Ammon's horn (tissue), 1 donor: Measurements from ENCODE around the gene CNTLN.
"Not testable (repeated sequence)": the region's sequence is repeated elsewhere in the genome, so short reads cannot be mapped to it uniquely, and the experiment has no call there.

ENCODE experiments used
- DNase-seq: peaks from one replicate; pipeline ENCODE4 v3.0.0-alpha.2; 2016; ENCODE audit warnings: low spot score

Gene CNTLN

DNA sequence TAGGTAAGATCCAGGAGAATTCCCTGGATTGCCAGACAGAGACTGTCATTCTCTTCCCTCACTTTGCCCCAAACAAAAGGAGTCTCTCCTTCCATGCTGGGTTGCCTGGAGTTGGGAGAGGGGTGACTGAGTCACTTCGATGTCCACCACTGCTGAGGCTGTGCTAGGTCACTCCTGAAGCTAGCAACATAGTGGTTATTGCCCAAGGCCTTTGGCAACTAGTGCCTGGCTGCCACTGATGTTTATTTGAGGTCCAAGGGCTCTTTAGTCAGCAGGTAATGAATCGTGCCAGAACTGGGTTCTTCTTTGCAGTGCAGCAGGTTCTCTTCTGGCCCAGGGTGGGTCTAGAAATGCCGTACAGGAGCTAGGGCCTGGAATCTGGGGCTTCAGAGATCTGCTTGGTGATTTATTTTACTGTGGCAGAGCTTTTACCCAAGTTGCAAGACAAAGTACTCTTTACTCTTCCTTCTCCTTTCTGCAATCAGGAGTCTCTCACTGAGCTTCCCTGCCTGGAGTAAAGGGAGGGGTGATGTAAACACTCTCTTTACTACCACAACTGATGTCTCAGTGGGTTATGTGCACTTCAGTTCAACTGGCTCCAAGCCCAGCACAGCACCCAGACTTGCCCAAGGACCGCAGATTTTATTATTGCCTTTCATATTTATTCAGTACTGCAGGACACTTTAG, 288.3 kb downstream of the CNTLN start:
- no peak for DNase-seq

GRCh38 chr9:17423681-17424011, 288.8 kb downstream of the CNTLN start:
- no peak for DNase-seq

- no peak for DNase-seq
These were observed 290.5 kb downstream of the CNTLN start for GRCh38 chr9:17425384-17425783.

DNA sequence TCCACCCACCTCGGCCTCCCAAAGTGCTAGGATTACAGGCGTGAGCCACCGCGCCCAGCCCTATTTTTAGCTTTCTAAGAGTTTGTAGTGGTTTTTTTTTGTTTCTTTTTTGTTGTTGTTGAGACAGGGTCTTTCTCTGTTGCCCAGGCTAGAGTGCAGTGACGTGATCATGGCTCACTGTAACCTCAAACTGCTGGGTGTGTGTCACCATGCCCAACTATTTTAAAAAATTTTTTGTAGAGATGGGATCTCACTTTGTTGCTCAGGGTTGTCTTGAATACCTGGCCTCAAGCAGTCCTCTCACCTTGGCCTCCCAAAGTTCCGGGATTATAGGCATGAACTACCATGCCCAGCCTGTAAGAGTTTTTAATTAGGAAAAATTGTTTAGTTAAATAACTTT, 298.7 kb downstream of the CNTLN start:
- DNase-seq: no peak

GRCh38 chr9:17436854-17437253, 302.0 kb downstream of the CNTLN start:
- no peak for DNase-seq

- DNase-seq: no peak
These were observed 303.0 kb downstream of the CNTLN start for GRCh38 chr9:17437813-17438212.

- DNase-seq: not testable (repeated sequence)
These were observed 310.3 kb downstream of the CNTLN start for GRCh38 chr9:17445126-17445525.

GRCh38 chr9:17453751-17454150, 318.9 kb downstream of the CNTLN start:
- no peak for DNase-seq

GRCh38 chr9:17462869-17463464, 328.1 kb downstream of the CNTLN start:
- DNase-seq: peak; percentile 70

DNA sequence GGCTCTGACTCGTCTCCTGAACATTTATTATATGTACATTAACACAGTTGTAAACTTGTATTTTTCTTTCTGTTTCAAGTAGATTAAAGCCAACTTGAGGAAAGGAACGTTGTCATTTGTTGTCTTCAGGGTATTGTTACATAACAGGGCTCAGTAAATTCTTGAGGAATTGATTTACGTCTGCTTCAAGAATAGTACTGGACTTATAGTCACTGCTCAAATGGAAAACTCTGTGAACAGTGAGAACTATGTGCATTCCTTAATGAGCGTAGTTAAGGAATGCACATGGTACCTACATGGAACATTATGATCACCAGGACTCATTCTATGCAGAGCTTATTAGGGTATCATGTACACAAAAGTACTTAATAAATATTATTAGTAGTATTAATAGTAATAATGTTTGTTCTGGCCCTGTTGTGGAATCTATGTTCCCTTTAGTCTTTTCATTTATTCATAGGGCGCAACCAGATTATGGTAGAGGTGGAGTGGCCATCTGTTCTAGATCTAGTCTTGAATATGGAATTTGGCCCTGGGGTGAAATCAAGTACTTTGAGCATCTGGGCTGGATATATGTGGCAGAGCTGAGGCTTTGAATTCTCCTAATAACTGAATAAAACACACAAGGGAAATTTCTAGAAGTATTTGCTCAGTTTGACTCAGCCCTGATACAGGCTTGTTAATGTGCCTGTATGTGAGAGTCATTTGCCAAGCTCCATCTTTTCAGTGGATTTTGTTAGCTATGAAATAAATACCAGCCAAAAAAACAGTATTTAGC, 335.4 kb downstream of the CNTLN start:
- DNase-seq: no peak

GRCh38 chr9:17472126-17472525, 337.3 kb downstream of the CNTLN start:
- DNase-seq: no peak

- no peak for DNase-seq
These were observed 341.6 kb downstream of the CNTLN start for GRCh38 chr9:17476401-17476800.

DNA sequence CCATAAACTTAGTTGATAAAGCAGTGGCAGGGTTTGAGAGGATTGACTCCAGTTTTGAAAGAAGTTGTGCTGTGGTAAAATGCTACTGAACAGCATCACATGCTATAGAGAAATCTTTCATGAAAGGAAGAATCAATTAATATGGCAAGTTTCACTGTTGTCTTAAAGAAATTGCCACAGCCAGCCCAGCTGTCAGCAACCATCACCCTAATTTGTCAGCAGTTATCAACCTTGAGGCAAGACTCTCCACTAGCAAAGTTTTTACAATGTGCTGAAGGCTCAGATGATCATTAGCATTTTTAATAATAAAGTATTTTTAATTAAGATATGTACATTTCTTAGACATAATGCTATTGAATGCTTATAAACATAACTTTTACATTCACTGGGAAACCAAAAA, 343.0 kb downstream of the CNTLN start:
- no peak for DNase-seq

DNA sequence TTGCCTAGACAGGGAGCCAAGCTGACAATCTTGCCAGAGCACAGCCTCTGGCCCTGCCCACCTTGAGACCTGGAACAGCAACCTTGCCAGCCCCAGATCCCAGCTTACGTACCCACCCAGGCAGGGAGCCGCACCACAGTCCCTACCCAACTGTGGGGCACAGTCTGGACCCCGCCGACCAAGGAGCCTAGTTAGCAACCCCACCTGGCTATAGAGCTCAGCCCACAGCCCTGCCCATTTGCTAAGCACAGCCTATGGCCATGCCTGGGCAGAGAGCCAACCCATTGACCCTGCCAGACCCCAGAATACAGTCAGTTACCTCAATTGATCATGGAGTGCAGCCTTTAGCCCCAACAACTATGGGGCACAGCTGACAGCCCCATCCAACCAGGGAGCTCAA, 346.1 kb downstream of the CNTLN start:
- DNase-seq: no peak

- no peak for DNase-seq
These were observed 346.7 kb downstream of the CNTLN start for GRCh38 chr9:17481565-17481964.

DNA sequence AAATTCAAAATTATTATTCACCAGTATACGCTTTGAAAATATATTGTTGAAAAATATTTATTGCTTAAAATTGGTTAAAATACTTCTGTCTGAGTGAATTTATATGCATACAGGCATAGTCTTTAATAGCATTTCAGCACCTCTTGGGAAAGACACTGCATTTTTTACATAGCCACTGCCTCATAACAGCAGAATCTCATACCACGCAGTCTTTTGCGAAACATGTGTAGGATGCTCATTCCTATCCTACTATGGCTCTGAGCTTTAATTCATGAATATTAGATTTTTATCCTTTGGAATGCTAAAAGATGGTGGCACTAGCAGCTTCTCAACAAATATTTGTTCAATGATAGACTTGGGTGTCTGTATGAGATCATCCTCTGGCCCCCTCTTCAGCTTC, 350.1 kb downstream of the CNTLN start:
- DNase-seq: no peak

DNA sequence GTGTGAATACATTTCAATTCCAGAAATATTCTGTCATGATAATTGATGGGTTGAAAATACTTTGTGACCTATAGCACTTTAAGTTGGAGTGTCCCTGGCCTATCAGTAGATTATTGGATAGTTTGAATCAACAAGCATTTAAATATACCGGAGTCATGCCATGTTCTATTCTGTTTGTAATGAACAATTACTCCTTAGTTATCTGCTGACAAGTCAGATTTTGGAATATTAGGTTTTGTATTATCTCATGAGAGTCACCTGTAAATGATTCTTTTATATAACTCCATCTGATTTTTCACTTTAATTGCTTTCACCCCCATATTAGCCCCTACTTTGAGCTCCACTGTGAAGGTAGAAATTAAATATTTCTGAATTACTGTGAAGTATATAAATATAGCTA, 351.6 kb downstream of the CNTLN start:
- no peak for DNase-seq

DNA sequence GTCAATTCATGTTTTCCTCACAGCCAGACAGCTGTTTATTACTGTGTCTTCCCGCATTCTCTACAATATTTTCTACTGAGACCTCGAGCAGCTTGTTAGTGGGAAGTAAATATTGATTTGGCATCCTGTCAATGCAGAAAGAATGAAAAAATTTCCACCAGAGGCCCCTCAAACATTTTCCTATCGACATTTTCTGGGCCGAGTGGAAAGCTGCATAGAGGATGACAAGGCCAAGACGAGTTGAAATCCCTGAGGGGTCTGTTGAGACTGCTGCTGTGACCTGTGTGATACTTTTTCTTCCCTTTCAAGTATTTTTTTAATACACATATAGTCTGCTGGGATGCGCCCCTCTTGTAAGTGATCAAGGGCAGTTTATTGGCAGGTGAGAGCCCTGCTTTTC, 352.6 kb downstream of the CNTLN start:
- no peak for DNase-seq

- no peak for DNase-seq
These were observed 353.8 kb downstream of the CNTLN start for GRCh38 chr9:17488662-17489061.

DNA sequence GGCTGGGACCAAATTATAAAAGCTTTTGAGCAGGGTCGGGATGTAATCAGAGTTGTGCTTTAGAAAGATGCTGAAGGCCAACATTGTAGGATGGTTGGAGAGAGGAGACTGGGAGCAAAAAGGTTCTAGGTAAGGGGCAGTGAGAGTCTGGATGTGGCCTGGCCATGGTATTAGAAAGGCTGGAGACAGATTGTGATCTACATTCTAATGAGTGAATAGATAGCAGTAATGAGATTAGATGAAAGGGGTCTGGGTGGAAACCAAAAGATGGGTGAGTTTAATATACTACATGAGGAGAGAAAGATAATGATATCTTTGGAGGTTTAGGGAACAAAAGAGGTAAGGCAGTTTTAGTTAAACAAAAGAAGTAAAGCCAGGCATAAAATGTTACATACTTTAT, 355.3 kb downstream of the CNTLN start:
- no peak for DNase-seq

DNA sequence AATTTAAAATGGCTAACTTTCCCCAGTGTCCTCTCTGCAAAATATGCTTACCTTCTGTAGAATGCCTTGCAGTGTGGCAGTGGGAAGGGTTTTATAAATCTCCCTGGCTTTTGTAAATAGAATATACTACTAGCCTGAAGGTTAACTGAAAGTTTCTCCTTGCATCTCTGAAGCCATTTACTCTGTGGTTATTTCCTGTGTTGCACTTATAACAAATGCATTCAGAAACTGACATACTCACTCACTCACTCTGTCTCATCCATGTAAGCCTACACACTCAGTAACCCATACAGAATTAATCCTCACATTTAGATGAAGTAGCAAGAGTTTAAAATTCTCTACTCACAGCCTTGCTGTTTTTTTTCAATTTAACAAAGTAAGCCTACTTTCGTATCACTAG, 356.9 kb downstream of the CNTLN start:
- DNase-seq: no peak

GRCh38 chr9:17503196-17503595, 368.4 kb downstream of the CNTLN start:
- DNase-seq: no peak

GRCh38 chr9:17509151-17509550, 374.3 kb downstream of the CNTLN start:
- no peak for DNase-seq

DNA sequence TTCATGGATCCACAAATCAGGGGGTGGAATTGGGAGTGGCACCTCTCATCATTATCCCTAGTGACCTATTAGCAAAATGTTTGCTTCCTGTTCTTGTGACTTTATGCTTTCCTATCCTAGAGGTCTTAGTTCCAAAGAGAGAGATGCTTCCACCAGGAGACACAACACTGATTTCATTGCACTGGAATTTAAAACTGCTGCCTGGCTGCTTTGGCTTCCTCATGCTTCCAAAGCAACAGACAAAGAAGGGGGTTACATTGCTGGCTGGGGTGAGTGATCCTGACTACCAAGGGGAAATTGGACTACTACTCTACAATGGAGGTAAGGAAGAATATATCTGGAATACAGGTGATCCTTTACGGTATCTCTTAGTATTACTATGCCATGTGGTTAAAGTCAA, 374.9 kb downstream of the CNTLN start:
- DNase-seq: no peak
